NT2/D1 (cell line): Measurements from ENCODE around the gene FTL.

Experiments
- SUZ12 ChIP-seq: IDR thresholded peaks from 2 replicates; pipeline ENCODE4 v1.6.1; 2011; ENCODE audit not compliant: insufficient read length, insufficient read depth; ENCODE audit errors: extremely low read depth
- YY1 ChIP-seq: IDR thresholded peaks from 2 replicates; pipeline ENCODE4 v1.6.1; 2011; ENCODE audit not compliant: insufficient read length, insufficient read depth
- ZNF274 ChIP-seq: IDR thresholded peaks from 2 replicates; pipeline ENCODE4 v1.6.1; 2011; ENCODE audit warnings: mild to moderate bottlenecking, low read depth, low read length

GRCh38 chr19:48946463-48947257 lies 18.4 kb upstream of the FTL start:
- TF ChIP-seq SUZ12 (no peak), ZNF274 (no peak), YY1 (no peak)
